H9 (cell line): ENCODE data around the gene EEF1AKMT3. TPM values are rescaled to one million over a fixed set of nuclear protein-coding genes. Genes with fewer than 3 reads are reported as not detected.
A peak's percentile ranks its signal among the peaks of the same experiment; 100 is the strongest.

Source experiments
- DNase-seq: peaks from one replicate; pipeline ENCODE4 v3.0.0-alpha.2; 2017
- H2AFZ ChIP-seq: one replicate; pipeline ENCODE4 v1.6.1; 2013; ENCODE audit warnings: mild to moderate bottlenecking, low read length, control low read depth, moderate library complexity
- H2AK5ac ChIP-seq: 2 replicates; pipeline ENCODE4 v1.6.1; 2013; ENCODE audit warnings: low read length, control low read depth, mixed read lengths; ENCODE audit not compliant: insufficient read length
- H2BK120ac ChIP-seq: one replicate; pipeline ENCODE4 v1.6.1; 2013; ENCODE audit warnings: low read depth, mild to moderate bottlenecking, low read length, control low read depth, inconsistent platforms; ENCODE audit not compliant: poor library complexity, severe bottlenecking
- H2BK12ac ChIP-seq: 2 replicates; pipeline ENCODE4 v1.6.1; 2013; ENCODE audit warnings: low read length, control low read depth, mixed read lengths, low read depth; ENCODE audit not compliant: insufficient read length
- H2BK15ac ChIP-seq: 2 replicates; pipeline ENCODE4 v1.6.1; 2013; ENCODE audit warnings: low read depth, low read length, control low read depth
- H2BK20ac ChIP-seq: one replicate; pipeline ENCODE4 v1.6.1; 2013; ENCODE audit warnings: low read depth, mild to moderate bottlenecking, low read length, control low read depth, inconsistent platforms; ENCODE audit not compliant: poor library complexity, severe bottlenecking
- H2BK5ac ChIP-seq: 2 replicates; pipeline ENCODE4 v1.6.1; 2013; ENCODE audit warnings: low read length, control low read depth, mixed read lengths; ENCODE audit not compliant: insufficient read length
- H3K14ac ChIP-seq: 2 replicates; pipeline ENCODE4 v1.6.1; 2013; ENCODE audit warnings: low read length, control low read depth; ENCODE audit not compliant: insufficient read depth
- H3K18ac ChIP-seq: 2 replicates; pipeline ENCODE4 v1.6.1; 2013; ENCODE audit warnings: low read depth, mild to moderate bottlenecking, mixed read lengths, low read length, control low read depth; ENCODE audit not compliant: insufficient read length
- H3K23ac ChIP-seq: 2 replicates; pipeline ENCODE4 v1.6.1; 2013; ENCODE audit warnings: low read length, control low read depth, mixed read lengths, low read depth; ENCODE audit not compliant: insufficient read length
- H3K23me2 ChIP-seq: 2 replicates; pipeline ENCODE4 v1.6.1; 2013; ENCODE audit warnings: low read depth, mild to moderate bottlenecking, mixed read lengths, low read length, control low read depth; ENCODE audit not compliant: insufficient read length, poor library complexity, severe bottlenecking
- H3K27ac ChIP-seq: 2 replicates; pipeline ENCODE4 v1.5.1; 2013; ENCODE audit warnings: low read length, control low read depth, mixed read lengths, low read depth; ENCODE audit not compliant: insufficient read length
- H3K27me3 ChIP-seq: 2 replicates; pipeline ENCODE4 v1.6.1; 2013; ENCODE audit warnings: low read length, control low read depth, inconsistent platforms; ENCODE audit not compliant: insufficient read depth
- H3K4ac ChIP-seq: 2 replicates; pipeline ENCODE4 v1.6.1; 2013; ENCODE audit warnings: low read depth, mild to moderate bottlenecking, control low read depth, inconsistent platforms, low read length, moderate library complexity
- H3K4me1 ChIP-seq: 2 replicates; pipeline ENCODE4 v1.6.1; 2013; ENCODE audit warnings: low read length, control low read depth, inconsistent platforms; ENCODE audit not compliant: insufficient read depth
- H3K4me2 ChIP-seq: 2 replicates; pipeline ENCODE4 v1.6.1; 2013; ENCODE audit warnings: low read length, control low read depth, mixed read lengths; ENCODE audit not compliant: insufficient read length, insufficient read depth
- H3K56ac ChIP-seq: 2 replicates; pipeline ENCODE4 v1.6.1; 2013; ENCODE audit warnings: low read depth, mild to moderate bottlenecking, mixed read lengths, low read length, control low read depth; ENCODE audit not compliant: insufficient read length
- H3K79me1 ChIP-seq: 2 replicates; pipeline ENCODE4 v1.6.1; 2013; ENCODE audit warnings: low read depth, mild to moderate bottlenecking, moderate library complexity, low read length, control low read depth, inconsistent platforms; ENCODE audit not compliant: insufficient read depth, poor library complexity, severe bottlenecking
- H3K79me2 ChIP-seq: 2 replicates; pipeline ENCODE4 v1.6.1; 2013; ENCODE audit warnings: low read length, control low read depth, inconsistent platforms; ENCODE audit not compliant: insufficient read depth
- H3K9ac ChIP-seq: 2 replicates; pipeline ENCODE4 v1.6.1; 2013; ENCODE audit warnings: low read length, control low read depth, mixed read lengths; ENCODE audit not compliant: insufficient read length; ENCODE audit errors: extremely low read depth
- H3K9me3 ChIP-seq: one replicate; pipeline ENCODE4 v1.6.1; 2013; ENCODE audit warnings: low read depth, low read length, inconsistent platforms; ENCODE audit not compliant: control insufficient read depth
- H3T11ph ChIP-seq: one replicate; pipeline ENCODE4 v1.6.1; 2013; ENCODE audit warnings: mild to moderate bottlenecking, low read length, control low read depth, inconsistent platforms
- H4K20me1 ChIP-seq: one replicate; pipeline ENCODE4 v1.6.1; 2013; ENCODE audit not compliant: control insufficient read depth, insufficient read length, insufficient read depth
- H4K5ac ChIP-seq: 2 replicates; pipeline ENCODE4 v1.6.1; 2013; ENCODE audit warnings: low read depth, mild to moderate bottlenecking, mixed read lengths, low read length, control low read depth; ENCODE audit not compliant: insufficient read length
- H4K8ac ChIP-seq: replicated peaks from 2 replicates; pipeline ENCODE4 v1.6.1; 2013; ENCODE audit warnings: low read length, control low read depth, mixed read lengths, low read depth; ENCODE audit not compliant: insufficient read length
- H4K91ac ChIP-seq: 2 replicates; pipeline ENCODE4 v1.6.1; 2013; ENCODE audit warnings: low read depth, mild to moderate bottlenecking, moderate library complexity, mixed read lengths, low read length, control low read depth; ENCODE audit not compliant: insufficient read length
- H3K27ac Mint-ChIP-seq, 3 experiments: 2 replicates in 2 of 3; 3 replicates in 1 of 3; pipeline ENCODE4 v1.8.0; 2020 to 2021; ENCODE audit warnings: mixed read lengths in 3 of 3, mild to moderate bottlenecking in 1 of 3, moderate library complexity in 1 of 3
- H3K27me3 Mint-ChIP-seq: 2 replicates; pipeline ENCODE4 v1.8.0; 2021; ENCODE audit warnings: low read depth, mild to moderate bottlenecking, moderate library complexity, mixed read lengths
- H3K36me3 Mint-ChIP-seq, 3 experiments: 2 replicates in 2 of 3; 3 replicates in 1 of 3; pipeline ENCODE4 v1.8.0; 2020 to 2021; ENCODE audit warnings: low read depth in 3 of 3, mixed read lengths in 3 of 3; ENCODE audit not compliant: insufficient read depth in 1 of 3
- H3K4me1 Mint-ChIP-seq, 2 experiments: 2 replicates each; pipeline ENCODE4 v1.8.0; 2020; ENCODE audit warnings: mixed read lengths in 2 of 2
- H3K4me3 Mint-ChIP-seq, 2 experiments: 2 replicates in 1 of 2; 3 replicates in 1 of 2; pipeline ENCODE4 v1.8.0; 2020 to 2021; ENCODE audit warnings: mild to moderate bottlenecking in 2 of 2, mixed read lengths in 2 of 2, moderate library complexity in 1 of 2
- H3K9me3 Mint-ChIP-seq, 2 experiments: 2 replicates in 1 of 2; 3 replicates in 1 of 2; pipeline ENCODE4 v1.8.0; 2020; ENCODE audit warnings: mild to moderate bottlenecking in 2 of 2, mixed read lengths in 2 of 2, moderate library complexity in 1 of 2
- WGBS: extraction: QIAGEN DNeasy Blood & Tissue Kit; methylation state at CpG from one replicate; pipeline ENCODE4 v1.1.7; 2013; ENCODE audit warnings: missing lambda C conversion rate, low lambda C conversion rate, mixed read lengths; ENCODE audit not compliant: insufficient read length; ENCODE audit errors: extremely low coverage; 5-methylcytosine and 5-hydroxymethylcytosine counted together
- total RNA-seq: library from RNA; stranded (reverse); gene quantifications from 2 replicates; pipeline ENCODE4 v1.2.1, GENCODE V29; 2021
- TF ChIP-seq, protein P1 (sequence below): fragments of 200-600 bp; sonication (generic); conservative IDR thresholded peaks from 3 replicates; pipeline ENCODE4 v1.8.0; 2021; ENCODE audit warnings: antibody characterized with exemption, mild to moderate bottlenecking

The EEF1AKMT3 gene
- total RNA-seq, 1 experiment from 2014 or later: 2.9 TPM

DNA sequence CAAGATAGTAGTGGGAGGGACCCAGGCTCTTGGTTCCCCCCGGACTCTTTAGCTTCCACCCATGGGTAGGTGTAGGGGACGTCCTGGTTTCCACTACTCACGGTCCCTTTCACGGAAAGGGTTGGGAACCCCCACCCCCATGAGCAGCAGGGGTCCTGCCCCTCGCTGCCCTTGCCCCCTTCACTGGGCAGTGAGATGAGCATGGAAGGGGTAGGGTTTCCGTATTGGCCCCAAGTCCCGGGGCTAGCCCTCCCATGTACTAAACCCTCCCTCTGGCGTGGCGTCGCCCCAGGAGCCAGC is 46.6 kb upstream of the EEF1AKMT3 start:
- no peak overlapping the region for H3K9ac ChIP-seq
- no peak for DNase-seq
- no peak overlapping the region; the same call in 1 of the 2 replicates for H3K14ac ChIP-seq
- no peak overlapping the region for H3K23ac ChIP-seq
- no peaks in the 10 kb centered on the region; the same call in 1 of the 2 replicates for H3K4me1 ChIP-seq
- H2AK5ac ChIP-seq: no peak overlapping the region
- H3K23me2 ChIP-seq: peaks cover 14% of the 10 kb centered on the region
- no peak overlapping the region for H3K4ac ChIP-seq
- H3K18ac ChIP-seq: no peak overlapping the region
- Mint-ChIP-seq H3K4me1 (peaks cover 12 to 17% of the 10 kb centered on the region in 2 experiments), H3K27ac (no peak overlapping the region), H3K9me3 (no peaks in the 10 kb centered on the region; a peak in 1 of 5 replicates), H3K4me3 (peak overlapping the region; percentile 78 to 92), H3K36me3 (peaks cover 0 to 9% (median 5%) of the 10 kb centered on the region in 3 experiments; a peak in 4 of 7 replicates), H3K27me3 (peaks cover 74% of the 10 kb centered on the region)
- no peak overlapping the region for H2BK15ac ChIP-seq
- H4K8ac ChIP-seq: no peak overlapping the region
- H3K27ac ChIP-seq: no peak overlapping the region
- TF ChIP-seq, protein P1, sequence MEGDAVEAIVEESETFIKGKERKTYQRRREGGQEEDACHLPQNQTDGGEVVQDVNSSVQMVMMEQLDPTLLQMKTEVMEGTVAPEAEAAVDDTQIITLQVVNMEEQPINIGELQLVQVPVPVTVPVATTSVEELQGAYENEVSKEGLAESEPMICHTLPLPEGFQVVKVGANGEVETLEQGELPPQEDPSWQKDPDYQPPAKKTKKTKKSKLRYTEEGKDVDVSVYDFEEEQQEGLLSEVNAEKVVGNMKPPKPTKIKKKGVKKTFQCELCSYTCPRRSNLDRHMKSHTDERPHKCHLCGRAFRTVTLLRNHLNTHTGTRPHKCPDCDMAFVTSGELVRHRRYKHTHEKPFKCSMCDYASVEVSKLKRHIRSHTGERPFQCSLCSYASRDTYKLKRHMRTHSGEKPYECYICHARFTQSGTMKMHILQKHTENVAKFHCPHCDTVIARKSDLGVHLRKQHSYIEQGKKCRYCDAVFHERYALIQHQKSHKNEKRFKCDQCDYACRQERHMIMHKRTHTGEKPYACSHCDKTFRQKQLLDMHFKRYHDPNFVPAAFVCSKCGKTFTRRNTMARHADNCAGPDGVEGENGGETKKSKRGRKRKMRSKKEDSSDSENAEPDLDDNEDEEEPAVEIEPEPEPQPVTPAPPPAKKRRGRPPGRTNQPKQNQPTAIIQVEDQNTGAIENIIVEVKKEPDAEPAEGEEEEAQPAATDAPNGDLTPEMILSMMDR: no peak
- peaks cover 20% of the 10 kb centered on the region; the same call in 1 of the 2 replicates for H3K27me3 ChIP-seq
- H2BK20ac ChIP-seq: no peak overlapping the region
- no peak overlapping the region for H2BK120ac ChIP-seq
- H3K79me1 ChIP-seq: no peaks in the 10 kb centered on the region
- no peak overlapping the region for H3T11ph ChIP-seq
- H3K79me2 ChIP-seq: no peaks in the 10 kb centered on the region
- no CpG with 5 or more reads among the region's 10 CpGs for WGBS
- H4K91ac ChIP-seq: no peak overlapping the region
- H3K56ac ChIP-seq: no peak overlapping the region
- H2BK12ac ChIP-seq: no peak overlapping the region
- H4K5ac ChIP-seq: no peak overlapping the region
- H2BK5ac ChIP-seq: no peak overlapping the region
- H3K9me3 ChIP-seq: no peaks in the 10 kb centered on the region
- peak overlapping the region; percentile 96 for H3K4me2 ChIP-seq
- H2AFZ ChIP-seq: no peak overlapping the region
- no peaks in the 10 kb centered on the region for H4K20me1 ChIP-seq
